ENCODE measurements around the gene AMN. TPM values are rescaled to one million over a fixed set of nuclear protein-coding genes. Genes with fewer than 3 reads are reported as not detected.

AMN gene
- total RNA-seq, 1 experiment from 2014 or later: not detected

DNA sequence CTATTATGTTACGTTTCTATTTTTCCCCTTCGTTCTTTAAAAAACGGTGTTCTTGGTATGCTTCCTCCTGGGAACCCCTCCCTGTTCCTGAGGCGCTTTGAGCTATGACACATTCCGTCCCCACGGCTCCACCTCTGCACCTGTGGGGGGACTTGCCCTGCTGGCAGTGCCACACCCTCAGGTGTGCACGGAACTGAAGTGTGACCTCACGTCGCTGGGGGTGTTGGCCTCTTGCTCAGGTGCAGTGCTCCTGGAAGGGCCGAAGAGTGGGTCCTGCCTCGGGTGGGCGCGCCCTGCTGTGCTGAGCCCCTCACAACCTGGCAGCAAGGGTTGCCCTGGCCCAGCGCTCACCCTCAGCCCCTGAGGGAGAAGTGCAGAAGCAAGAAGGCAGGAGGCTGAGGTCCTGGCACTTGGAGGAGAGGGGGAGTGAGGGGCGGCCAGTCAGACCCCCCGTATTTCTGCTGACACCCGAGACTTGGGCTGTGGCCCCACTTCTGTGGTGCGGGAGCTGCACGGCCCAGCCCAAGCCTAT, 4.9 kb downstream of the AMN start:
- Mint-ChIP-seq H3K36me3 (ENCODE audit: insufficient read depth, unreplicated experiment) (peaks cover 4% of the 10 kb centered on the region), H3K9me3 (ENCODE audit: unreplicated experiment) (no peaks in the 10 kb centered on the region), H3K27me3 (ENCODE audit: insufficient read depth, unreplicated experiment) (no peaks in the 10 kb centered on the region), H3K4me3 (ENCODE audit: unreplicated experiment) (no peak overlapping the region), H3K4me1 (ENCODE audit: insufficient read depth, unreplicated experiment) (peaks cover 12% of the 10 kb centered on the region), H3K27ac (ENCODE audit: low read depth, unreplicated experiment) (no peak overlapping the region)
- TF ChIP-seq CTCF (IDR thresholded peaks at IDR 0.05; ENCODE audit: unreplicated experiment): no peak
- intact Hi-C loops (cut with micrococcal nuclease): no loop called here
- CTCF ChIA-PET: no interaction called here
- POLR2A ChIA-PET: interaction anchor here (0.6 to 1.0 kb wide), 3 partner anchors 13 to 260 kb away, joined by 3 to 4 read pairs (median 3); no protein-coding TSS in a partner anchor
- DNase-seq (ENCODE audit: unreplicated experiment): peak; percentile 33
- no TSS peak for BruUV-seq (replicated peaks)

GRCh38 chr14:102927878-102928411, 5.5 kb downstream of the AMN start:
- H3K36me3 Mint-ChIP-seq (ENCODE audit: insufficient read depth, unreplicated experiment): peaks cover 6% of the 10 kb centered on the region
- POLR2A ChIA-PET: interaction anchor here (0.6 to 1.0 kb wide), 3 partner anchors 12 to 259 kb away, joined by 3 to 4 read pairs (median 3); no protein-coding TSS in a partner anchor
- H3K4me1 Mint-ChIP-seq (ENCODE audit: insufficient read depth, unreplicated experiment): peaks cover 12% of the 10 kb centered on the region
- CTCF ChIA-PET: no interaction called here
- TF ChIP-seq CTCF (IDR thresholded peaks at IDR 0.05; ENCODE audit: unreplicated experiment): no peak
- H3K4me3 Mint-ChIP-seq (ENCODE audit: unreplicated experiment): no peak overlapping the region
- BruUV-seq (replicated peaks): no TSS peak
- no peak for DNase-seq (ENCODE audit: unreplicated experiment)
- H3K9me3 Mint-ChIP-seq (ENCODE audit: unreplicated experiment): no peaks in the 10 kb centered on the region
- intact Hi-C loops (cut with micrococcal nuclease): no loop called here
- H3K27ac Mint-ChIP-seq (ENCODE audit: low read depth, unreplicated experiment): no peak overlapping the region
- no peaks in the 10 kb centered on the region for H3K27me3 Mint-ChIP-seq (ENCODE audit: insufficient read depth, unreplicated experiment)

DNA sequence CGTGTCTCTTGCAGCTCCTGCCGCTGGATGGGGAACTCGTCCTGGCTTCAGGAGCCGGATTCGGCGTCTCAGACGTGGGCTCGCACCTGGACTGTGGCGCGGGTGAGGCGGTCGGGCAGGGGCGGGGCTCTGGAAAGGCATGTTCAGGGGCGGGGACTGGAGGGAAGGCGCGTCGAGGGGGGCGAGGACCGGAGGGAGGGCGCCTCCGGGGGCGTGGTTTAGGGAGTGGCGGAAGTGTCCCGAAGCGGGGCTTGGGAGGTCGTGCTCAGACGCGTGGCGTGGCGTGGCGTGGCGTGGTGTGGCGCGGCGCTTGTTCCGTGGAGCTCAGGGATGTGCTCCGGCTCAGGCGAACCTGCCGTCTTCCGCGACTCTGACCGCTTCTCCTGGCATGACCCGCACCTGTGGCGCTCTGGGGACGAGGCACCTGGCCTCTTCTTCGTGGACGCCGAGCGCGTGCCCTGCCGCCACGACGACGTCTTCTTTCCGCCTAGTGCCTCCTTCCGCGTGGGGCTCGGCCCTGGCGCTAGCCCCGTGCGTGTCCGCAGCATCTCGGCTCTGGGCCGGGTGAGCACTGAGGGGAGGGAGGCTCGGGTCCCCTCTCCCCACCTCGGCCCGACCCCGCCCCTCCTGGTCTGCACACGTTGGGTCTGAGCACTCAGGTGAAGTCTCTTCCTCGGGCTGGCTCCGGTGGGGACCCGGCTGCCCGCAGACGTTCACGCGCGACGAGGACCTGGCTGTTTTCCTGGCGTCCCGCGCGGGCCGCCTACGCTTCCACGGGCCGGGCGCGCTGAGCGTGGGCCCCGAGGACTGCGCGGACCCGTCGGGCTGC, 6.2 kb downstream of the AMN start:
- ChIA-PET CTCF (no interaction called here), POLR2A (no interaction called here)
- Mint-ChIP-seq H3K27ac (ENCODE audit: low read depth, unreplicated experiment) (no peak overlapping the region), H3K27me3 (ENCODE audit: insufficient read depth, unreplicated experiment) (no peaks in the 10 kb centered on the region), H3K9me3 (ENCODE audit: unreplicated experiment) (no peaks in the 10 kb centered on the region), H3K36me3 (ENCODE audit: insufficient read depth, unreplicated experiment) (peaks cover 6% of the 10 kb centered on the region), H3K4me3 (ENCODE audit: unreplicated experiment) (no peak overlapping the region), H3K4me1 (ENCODE audit: insufficient read depth, unreplicated experiment) (peaks cover 12% of the 10 kb centered on the region)
- no peak for TF ChIP-seq CTCF (IDR thresholded peaks at IDR 0.05; ENCODE audit: unreplicated experiment)
- intact Hi-C loops (cut with micrococcal nuclease): no loop called here
- DNase-seq (ENCODE audit: unreplicated experiment): no peak
- BruUV-seq (replicated peaks): no TSS peak

DNA sequence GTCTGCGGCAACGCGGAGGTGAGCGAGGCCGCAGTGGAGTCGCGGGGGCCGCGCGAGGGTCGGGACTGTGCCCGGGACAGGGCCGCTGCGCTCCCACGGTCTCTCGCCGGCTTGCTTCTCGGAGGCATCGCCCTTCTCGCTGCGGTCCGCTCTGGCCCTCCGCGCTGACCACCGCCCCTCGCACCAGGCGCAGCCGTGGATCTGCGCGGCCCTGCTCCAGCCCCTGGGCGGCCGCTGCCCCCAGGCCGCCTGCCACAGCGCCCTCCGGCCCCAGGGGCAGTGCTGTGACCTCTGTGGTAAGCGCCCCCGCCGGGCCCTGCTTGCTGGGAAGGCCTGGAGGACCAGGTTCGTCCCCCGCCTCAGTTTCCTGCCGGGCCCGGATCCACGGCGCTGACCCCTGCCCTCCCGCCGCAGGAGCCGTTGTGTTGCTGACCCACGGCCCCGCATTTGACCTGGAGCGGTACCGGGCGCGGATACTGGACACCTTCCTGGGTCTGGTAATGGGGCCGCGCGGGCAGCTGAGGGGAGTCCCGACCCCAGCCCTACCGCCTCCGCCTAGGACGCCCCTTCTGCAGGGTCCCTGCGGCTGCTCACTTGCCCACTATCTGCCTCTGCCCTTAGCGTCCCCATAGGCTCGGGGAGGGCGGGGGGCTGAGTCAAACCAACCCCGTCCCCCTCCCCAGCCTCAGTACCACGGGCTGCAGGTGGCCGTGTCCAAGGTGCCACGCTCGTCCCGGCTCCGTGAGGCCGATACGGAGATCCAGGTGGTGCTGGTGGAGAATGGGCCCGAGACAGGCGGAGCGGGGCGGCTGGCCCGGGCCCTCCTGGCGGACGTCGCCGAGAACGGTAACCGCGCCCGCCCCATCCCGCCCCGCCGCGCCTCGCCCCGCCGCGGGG, 7.0 kb downstream of the AMN start:
- Mint-ChIP-seq H3K9me3 (ENCODE audit: unreplicated experiment) (no peaks in the 10 kb centered on the region), H3K4me1 (ENCODE audit: insufficient read depth, unreplicated experiment) (peaks cover 12% of the 10 kb centered on the region), H3K4me3 (ENCODE audit: unreplicated experiment) (no peak overlapping the region), H3K36me3 (ENCODE audit: insufficient read depth, unreplicated experiment) (peaks cover 13% of the 10 kb centered on the region), H3K27ac (ENCODE audit: low read depth, unreplicated experiment) (no peak overlapping the region), H3K27me3 (ENCODE audit: insufficient read depth, unreplicated experiment) (no peaks in the 10 kb centered on the region)
- no TSS peak for BruUV-seq (replicated peaks)
- no peak for DNase-seq (ENCODE audit: unreplicated experiment)
- intact Hi-C loops (cut with micrococcal nuclease): no loop called here
- POLR2A ChIA-PET: no interaction called here
- CTCF ChIA-PET: no interaction called here
- TF ChIP-seq CTCF (IDR thresholded peaks at IDR 0.05; ENCODE audit: unreplicated experiment): no peak

Data from MCF 10A (cell line).